NCI-H460 (cell line): ENCODE results near the gene TRPM3. TPM values are rescaled to one million over a fixed set of nuclear protein-coding genes. Genes with fewer than 3 reads are reported as not detected.
"Not testable (repeated sequence)": the region's sequence is repeated elsewhere in the genome, so short reads cannot be mapped to it uniquely, and the experiment has no call there.

ENCODE experiments used
- DNase-seq: peaks from one replicate; pipeline ENCODE4 v3.0.0-alpha.2; 2016; ENCODE audit warnings: low read depth; ENCODE audit errors: extremely low read depth
- total RNA-seq: library from RNA; depleted of rRNA; stranded (reverse); fragments of >200 nt; shearing (Covaris generic); gene quantifications from 2 replicates; pipeline ENCODE4 v1.2.3, GENCODE V29; 2014

Gene TRPM3
- total RNA-seq, 1 experiment from 2014 or later: 1.7 TPM

DNA sequence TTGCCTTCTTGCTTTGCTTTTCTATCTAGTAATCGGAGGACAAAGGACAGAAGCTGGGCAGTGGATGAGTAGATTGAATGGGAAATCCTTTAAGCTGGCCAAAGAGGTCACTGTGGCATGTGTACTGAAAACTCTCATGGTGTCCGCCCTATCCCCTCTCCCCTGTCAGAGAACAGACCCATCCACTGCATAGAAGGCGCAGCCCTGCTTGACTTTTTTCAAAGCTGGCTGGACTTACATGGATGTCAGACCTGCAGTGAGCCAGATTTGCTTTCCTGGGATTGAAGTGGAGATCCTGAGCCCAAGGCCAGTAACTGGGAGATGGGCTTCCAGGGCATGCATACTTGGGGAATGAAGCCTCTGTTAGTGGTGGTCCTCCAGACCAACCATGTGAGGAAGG, 329.5 kb downstream of the TRPM3 start:
- no peak for DNase-seq

DNA sequence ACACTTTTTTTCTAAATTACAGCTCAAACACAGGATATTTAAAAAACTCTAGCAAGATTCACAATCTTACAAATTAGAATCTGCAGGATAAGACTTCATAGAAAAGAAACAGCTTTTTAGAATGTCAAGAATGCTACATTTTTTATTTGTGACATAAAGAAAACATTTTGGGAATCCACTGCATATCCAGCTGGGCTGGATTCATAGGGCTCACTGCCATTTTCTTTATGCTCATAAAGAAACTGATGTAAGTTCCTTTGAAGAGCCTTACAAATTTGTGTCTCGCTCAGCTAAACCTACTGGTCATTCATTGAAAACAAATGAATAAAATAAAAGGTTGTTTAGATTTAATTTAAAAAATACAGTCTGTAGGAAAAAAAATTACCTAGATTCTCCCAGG, 332.3 kb downstream of the TRPM3 start:
- no peak for DNase-seq

DNA sequence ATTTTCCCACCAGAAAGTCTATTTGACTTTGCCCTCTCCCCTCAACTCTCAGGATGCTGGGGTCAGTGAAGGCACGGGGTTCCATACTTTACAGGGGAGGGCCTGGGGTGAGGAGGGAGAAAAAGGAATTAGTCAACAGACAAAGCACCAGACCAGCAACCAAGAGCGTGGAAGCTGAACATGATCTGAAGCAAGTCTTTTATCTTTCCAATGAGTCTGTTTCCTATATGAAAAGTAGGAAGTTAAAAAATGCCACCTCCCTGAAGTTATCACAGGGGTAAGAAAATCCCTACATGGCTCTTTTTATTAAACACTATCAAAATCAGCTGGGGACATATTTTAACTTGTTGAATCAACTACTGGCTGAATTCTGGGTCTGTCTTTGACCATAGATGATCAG, 337.0 kb downstream of the TRPM3 start:
- DNase-seq: no peak

DNA sequence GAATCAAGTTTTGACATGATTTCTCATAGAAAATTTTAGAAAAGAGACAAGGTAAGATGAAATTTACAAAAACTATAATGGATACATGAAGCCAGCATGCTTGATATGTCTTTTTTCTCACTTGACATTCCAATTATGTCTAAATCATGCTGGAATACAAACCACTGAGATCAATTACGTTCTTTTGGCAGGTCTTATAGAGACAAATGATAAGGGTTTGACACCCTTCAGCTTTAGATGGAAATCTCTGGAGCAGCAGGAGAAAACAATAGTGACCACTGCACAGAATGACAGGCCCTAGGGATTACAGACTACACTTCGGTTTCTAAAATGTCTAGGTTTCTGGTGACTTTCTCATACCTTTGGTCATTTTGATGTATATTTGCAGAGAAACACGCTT, 342.9 kb downstream of the TRPM3 start:
- DNase-seq: no peak

DNA sequence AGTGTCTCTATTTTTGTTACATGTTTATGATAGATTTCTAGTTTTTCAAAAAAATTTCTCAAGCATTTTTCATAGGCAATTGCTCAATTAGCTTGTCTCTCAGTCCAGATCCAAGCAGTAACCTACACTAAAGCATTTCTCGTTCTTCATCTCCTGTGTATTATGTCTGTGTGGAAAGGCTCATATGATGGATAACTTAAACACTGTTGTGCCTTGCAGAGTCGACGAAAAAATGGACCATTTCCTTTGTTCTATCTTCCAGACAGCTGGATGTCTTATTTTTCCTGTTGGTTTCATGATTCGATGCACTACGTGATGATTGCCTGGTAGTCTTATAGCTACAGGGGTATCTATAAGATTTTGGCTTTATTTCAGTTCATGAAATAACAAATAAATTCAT, 347.8 kb downstream of the TRPM3 start:
- no peak for DNase-seq

DNA sequence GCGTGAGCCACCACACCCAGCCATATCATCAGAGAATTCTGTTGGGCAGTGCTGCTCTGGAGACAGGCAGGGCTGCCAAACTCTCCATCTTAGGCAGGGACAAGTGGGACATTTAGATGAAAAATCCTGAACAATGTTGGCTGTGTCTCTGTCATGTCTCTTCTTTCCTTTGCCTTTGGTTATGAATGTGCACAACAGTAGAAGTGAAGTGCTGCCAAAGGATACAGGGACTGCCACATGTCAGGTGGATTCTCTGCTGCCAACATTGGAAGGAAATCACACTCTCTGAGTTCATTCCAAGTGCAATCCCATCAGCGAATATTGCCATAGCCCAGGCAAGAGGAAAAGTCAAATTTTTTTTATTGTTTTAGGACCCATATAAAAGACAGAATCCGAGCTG, 348.8 kb downstream of the TRPM3 start:
- no peak for DNase-seq

DNA sequence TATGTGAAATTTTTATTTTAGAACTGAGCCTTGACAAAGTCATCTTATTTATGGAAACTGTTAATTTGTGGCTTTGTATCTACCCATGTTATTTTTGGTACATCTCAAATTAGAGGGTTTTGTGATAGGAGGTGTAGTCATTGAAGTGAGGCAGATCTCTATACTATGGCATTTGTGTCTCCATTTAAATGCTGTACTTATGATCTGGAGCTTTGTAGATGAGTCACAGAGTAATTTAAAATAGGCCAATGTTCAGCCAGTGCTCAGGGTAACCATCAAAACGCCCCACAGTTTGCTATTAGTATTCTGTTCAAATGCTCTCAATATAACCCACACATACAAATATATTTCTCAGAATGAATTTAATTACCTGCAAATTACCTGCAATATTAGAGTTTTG, 355.5 kb downstream of the TRPM3 start:
- DNase-seq: no peak

DNA sequence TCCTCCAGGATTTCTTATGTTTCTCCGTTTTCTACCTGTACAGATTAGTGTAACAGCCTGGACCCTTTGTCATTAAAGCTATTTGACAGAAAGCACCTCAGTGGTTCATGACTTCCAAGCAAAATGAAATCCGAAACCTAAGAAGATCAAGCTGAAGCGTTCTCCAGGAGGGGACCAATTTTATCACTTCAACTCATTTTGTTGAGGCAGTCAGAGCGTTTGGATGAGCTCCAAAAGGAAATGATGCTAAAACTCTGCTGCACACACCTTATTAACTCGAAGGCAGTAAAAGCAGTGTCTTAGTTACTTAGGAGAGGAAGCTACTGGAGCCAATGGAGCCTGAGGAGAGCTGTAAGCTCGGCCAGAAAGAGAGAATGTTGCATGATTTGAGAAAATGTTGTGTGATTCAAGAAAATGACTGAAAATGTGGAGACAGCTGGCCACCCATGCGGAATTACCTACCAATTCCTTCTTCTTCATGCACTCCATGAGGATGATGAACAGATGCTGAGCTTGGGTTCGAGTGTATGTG, 360.2 kb downstream of the TRPM3 start:
- DNase-seq: peak; percentile 26

DNA sequence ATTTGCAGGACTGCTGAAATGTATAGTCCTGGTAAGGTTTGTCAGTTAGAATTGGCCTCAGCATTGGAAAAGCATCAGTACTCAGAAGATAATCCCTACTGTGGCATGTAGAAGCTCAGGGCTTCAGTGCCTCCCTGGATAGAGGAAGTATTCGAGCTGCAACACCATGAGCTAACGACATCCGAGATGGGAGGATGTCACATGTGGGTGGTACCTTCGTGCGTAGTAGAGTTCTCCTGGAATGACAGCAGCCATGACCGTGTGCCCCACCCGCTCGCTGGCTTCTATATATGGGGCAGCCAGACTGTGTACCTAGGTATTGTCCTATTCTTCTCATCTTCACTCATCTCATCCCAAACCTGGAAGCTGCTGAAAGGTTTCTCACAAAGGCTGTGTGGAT, 361.2 kb downstream of the TRPM3 start:
- peak; percentile 54 for DNase-seq

DNA sequence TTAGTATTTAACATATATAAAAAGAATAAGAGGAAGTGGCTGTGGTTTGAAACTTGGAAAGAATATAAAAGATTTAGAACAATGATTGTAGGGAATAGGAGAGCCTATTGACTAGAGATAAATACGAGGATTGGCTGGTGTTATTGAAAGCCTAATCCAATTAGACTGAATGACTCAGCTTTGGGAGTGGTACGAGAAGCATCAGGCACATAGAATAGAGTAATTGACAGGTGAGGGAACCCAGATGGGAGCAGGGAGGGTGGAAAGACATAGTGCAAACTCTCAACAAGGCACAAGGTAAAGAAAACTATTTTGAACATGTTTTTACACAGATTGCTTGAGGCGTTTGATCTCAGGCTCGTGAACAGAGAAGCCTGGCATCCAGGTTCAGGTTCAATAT, 368.1 kb downstream of the TRPM3 start:
- DNase-seq: no peak

DNA sequence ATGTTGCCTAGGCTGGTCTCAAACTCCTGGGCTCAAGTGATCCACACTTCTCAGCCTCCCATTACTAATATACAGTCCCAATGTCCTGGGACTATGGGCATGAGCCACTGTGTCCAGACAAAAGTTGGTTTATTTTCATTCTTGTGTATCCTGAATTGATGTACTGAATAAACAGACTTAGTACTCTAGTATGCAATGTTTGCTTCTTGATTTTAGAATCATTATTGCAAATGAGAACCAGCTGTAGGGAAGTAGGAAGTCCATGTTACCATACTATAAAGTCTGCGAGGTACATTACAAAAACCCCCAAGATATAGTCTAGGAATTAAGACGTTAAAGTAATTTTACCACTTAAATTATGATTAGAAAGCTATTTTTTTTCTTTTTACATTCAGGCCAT, 372.4 kb downstream of the TRPM3 start:
- no peak for DNase-seq

DNA sequence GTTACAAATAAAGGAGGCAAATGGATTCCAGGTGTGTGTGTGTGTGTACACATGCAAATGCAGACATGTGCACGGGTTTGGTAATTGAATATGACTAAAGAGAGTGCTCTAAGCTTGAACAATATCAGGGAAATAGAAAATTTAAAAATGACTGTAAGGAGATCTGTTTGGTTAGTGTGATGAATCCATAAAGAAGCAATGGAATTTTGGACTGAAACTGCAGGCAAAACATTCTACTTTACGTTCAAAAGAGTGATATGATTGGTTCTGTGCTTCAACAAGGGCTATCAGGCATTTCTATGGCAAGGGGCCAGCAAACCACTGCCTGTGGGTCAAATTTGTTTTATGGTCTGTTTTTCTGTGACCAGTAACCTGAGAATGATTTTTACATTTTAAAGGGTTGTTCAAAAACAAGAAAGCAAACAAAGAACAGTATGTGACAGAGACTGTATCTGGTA, 374.1 kb downstream of the TRPM3 start:
- no peak for DNase-seq

DNA sequence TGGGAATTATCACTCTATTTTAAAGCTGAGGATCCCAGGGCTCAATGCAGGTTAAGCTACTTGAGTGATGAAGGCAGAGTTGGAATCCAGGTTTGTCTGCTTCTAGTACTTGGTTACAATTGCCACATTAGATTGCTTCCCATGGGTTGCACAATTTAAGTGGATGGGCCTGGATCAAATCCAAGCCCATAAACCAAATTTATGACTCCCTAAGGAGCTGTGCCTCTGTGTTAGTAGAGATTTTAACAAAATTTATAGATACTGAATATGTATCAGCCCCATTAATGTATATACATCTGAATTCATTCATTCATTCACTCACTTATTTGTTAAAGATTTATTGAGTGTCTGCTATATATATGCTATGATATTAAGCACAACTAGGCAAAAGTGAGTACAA, 374.7 kb downstream of the TRPM3 start:
- no peak for DNase-seq

DNA sequence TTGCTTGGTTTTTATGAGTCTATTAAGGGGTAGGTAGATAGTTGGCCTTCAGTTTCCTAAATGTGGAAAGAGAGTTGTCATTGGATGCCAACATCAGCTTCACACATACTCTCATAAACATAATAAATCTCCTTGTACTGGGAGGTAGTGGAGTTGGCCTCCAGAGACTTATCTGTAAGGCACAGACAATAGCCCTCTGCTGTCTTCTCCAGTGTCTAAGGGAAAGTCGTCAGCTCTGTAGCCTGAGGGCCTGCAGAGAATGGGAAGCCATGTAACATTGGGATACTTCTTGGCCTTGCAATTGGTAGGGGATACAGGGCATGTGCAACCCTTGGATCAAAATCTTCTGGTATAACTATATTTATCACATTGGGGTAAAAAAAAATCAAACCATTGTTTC, 375.1 kb downstream of the TRPM3 start:
- DNase-seq: no peak

DNA sequence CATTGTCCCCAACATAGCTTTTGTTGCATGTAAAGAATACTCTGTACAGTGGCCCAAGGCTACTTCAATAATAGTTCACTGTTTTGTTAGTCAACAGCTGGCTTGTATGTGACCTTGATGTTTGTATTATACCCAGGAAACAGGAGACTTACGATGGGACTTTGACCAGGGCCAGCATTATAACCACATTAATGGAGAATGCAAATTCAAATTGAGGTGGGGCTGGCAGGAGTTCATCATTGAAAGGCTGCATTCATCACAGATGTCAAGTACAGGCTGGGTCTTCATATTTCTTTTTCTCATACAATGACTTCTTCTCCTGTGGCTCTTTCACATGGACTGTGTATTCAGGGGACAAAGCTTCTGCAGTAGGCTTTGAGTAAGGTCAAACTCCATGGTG, 396.6 kb downstream of the TRPM3 start:
- DNase-seq: not testable (repeated sequence)

DNA sequence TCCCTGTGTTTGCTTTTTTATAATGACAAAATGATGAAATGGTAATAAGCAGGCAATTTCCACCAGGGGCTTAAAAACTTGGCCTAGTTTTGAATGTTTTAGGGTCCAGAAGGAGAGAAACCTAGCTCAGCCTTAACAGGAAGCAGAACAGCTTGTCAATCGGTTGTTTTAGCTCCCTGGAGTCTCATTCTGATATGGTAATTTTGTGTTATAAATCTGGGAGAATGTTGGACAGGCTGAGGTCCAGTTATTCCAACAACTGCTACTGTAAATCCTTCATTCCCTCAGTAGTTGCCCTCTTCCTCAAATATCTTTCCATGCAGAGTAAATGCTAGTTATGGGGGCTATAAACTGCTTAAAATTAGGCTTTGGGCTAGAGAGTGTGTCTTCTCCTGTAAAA, 397.4 kb downstream of the TRPM3 start:
- DNase-seq: not testable (repeated sequence)

DNA sequence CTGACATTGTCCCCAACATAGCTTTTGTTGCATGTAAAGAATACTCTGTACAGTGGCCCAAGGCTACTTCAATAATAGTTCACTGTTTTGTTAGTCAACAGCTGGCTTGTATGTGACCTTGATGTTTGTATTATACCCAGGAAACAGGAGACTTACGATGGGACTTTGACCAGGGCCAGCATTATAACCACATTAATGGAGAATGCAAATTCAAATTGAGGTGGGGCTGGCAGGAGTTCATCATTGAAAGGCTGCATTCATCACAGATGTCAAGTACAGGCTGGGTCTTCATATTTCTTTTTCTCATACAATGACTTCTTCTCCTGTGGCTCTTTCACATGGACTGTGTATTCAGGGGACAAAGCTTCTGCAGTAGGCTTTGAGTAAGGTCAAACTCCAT, 414.6 kb downstream of the TRPM3 start:
- DNase-seq: not testable (repeated sequence)

DNA sequence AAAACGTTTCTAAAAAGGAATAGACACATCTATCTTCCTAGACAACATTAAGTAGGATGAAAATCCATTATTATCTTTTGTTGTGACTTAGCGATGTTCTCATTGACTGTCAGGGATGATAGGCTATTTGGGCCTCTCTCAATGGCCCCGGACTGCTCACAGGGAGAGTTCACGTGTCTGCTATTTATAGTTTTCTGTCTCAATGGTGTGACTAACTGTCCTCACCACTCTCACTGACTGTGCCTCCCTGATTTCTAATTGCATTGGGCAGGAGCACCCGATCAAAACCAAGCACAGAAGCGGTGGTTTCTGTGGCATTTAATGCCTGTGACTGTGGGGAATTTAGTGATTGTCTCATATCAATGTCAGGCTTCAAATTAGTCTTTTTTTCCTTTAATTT, 420.3 kb downstream of the TRPM3 start:
- DNase-seq: no peak

DNA sequence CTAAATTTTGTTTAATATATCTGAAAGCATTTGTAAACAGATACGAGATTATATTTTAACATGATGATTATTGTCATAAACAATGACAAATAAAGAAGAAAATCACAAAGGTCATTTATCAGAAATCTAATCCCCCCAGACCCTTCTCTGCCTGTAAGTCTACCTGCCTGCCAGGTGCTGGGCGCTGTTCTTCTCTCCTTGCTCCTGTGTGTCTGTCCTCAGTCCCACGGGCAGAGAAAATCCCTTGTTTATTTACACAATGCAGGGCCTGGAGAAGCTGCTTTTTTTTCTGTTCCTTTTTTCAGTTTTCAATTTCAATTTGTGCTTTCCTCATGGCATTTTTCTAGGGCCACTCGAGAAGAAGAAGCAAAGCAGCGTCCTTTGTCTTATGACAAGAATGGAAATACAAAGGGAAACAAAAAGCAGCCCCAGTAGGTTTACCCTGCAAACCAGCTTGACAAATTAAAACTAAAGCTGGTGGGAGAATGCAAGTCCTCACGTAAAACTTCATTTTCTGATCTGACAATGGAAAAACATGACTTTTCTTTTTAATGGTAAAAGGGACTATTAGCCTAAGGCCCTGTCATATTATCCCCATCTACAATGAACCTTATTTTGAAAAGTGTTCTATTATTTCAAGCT, 424.6 kb downstream of the TRPM3 start:
- no peak for DNase-seq

DNA sequence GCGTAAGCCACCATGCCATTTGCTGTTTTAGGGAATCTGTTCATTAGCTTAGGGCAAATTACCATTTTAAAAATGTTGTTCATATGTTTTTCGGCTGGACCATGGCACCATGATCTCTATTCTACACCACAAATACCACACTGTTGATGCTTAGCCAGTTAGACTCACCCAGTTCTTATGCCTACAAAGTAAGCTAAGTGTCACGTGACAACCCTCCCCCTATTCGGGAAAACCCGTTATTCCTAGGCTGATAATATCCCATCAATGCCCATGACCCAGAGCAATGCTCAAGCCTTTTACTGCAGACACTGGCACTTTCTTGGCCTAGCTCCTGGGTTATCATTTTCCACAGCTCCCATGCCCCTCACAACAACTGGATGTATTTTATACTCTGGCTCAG, 426.7 kb downstream of the TRPM3 start:
- DNase-seq: no peak

DNA sequence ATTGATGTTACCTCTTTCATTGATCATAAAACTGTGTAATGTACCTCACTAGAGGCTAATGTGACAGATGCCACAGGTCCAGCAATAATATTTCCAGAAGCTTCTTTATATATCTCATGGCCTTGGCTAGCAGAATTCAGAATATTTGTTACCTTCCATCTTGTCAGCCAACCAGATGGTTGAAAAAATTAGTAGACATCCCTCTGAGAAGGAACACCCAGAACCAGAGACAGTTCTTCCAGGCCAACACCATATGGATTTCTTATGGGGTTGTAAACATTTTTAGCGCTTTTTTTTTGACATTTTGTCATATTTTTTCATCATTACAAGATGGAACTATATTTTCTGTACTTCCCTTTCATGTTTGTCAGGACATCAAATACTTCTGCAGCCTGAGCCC, 428.2 kb downstream of the TRPM3 start:
- DNase-seq: no peak

DNA sequence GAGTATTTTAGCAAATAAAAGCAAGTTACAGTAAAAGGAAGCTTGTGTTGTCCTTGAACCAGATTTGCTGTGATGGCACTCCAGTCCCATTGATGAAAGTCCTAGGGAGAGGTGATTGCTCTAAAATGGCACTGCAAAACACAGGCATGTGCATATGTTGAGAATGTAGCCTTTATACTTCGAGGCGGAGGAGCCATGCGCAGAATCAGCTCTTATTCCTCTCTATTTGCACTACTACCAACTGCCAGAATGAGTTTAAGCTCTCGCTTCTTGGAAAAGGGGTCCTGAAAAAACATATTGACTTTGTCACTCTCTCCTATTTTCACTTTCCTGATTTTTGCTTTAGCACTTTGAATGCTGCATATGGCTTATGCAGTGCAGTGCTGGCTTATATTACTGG, 429.0 kb downstream of the TRPM3 start:
- no peak for DNase-seq

DNA sequence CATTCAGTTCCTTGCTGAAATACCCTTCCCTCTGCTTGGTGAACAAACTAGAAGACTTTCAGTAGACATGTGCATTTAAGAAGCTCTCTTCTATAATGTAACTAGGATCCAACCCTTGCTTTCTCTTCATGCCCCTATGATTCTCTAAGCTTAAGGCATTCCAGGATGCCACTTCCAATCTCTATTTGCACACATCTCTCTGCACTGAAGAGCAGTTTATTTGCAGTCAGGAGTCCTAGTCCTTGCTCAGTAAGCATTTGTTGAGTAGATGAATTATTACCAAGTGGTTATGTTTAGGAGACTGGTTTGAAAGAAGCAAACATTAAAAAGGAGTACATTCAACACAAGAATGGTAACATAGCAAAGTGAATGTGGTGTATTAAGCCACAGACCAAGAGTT, 432.7 kb downstream of the TRPM3 start:
- DNase-seq: no peak
